Stimulated activated naive B cell treated with anti-CD40 and anti-IgM and Interleukin-4, amounts not matched to agents 10 μg/mL and 1 μg/mL and 100 μg/mL, for 72 hours (primary cell): ENCODE measurements around the gene TAPT1.
"Not testable (repeated sequence)": the region's sequence is repeated elsewhere in the genome, so short reads cannot be mapped to it uniquely, and the experiment has no call there.

Experiments
- ATAC-seq, 2 donors: fragments of 150-1000 bp; cut with Tn5 transposase; replicated peaks; 2 replicates each; pipeline ENCODE4 v1.10.0; 2021; ENCODE audit warnings: moderate library complexity in 1 of 2
- DNase-seq: peaks from one replicate; pipeline ENCODE4 v3.0.0; 2021
- H3K27ac Mint-ChIP-seq: one replicate; pipeline ENCODE4 v1.8.0; 2022; ENCODE audit warnings: mild to moderate bottlenecking, mixed read lengths
- H3K27me3 Mint-ChIP-seq, 2 donors: one replicate each; pipeline ENCODE4 v1.8.0; 2022; ENCODE audit warnings: mixed read lengths in 2 of 2
- H3K36me3 Mint-ChIP-seq, 2 donors: one replicate each; pipeline ENCODE4 v1.8.0; 2022; ENCODE audit warnings: mixed read lengths in 2 of 2, mild to moderate bottlenecking in 1 of 2
- H3K4me1 Mint-ChIP-seq, 2 donors: one replicate each; pipeline ENCODE4 v1.8.0; 2022; ENCODE audit warnings: mixed read lengths in 2 of 2, mild to moderate bottlenecking in 1 of 2
- H3K4me3 Mint-ChIP-seq, 2 donors: one replicate each; pipeline ENCODE4 v1.8.0; 2022; ENCODE audit warnings: mild to moderate bottlenecking in 2 of 2, mixed read lengths in 2 of 2, moderate library complexity in 1 of 2
- H3K9me3 Mint-ChIP-seq, 2 donors: one replicate each; pipeline ENCODE4 v1.8.0; 2022; ENCODE audit warnings: mixed read lengths in 2 of 2, mild to moderate bottlenecking in 1 of 2

TAPT1 gene

DNA sequence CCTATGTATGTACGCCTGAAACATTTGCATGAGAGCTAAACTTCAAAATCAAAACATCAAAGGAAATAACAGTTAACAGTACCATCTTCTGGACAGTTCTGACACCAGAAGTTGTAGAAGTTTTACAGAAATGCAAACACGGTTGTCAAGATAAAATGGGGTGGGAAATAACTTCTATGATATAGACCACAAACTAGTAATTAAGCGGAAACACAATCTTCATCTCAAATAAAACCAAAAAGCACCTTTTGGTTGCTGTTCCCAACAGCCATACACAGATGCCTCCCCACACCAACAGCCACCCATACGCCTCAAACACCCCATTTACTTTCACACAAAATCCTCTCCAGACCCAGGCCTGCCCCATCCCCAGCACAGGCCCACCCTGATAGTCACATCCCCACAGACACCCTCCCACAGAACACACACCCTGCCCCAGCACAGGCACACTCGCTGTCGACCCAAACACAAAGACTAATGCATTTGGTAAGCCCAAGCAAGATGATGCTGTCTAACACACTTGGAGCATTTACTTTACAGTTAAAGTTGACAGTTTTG lies 64.3 kb downstream of the TAPT1 start:
- H3K36me3 Mint-ChIP-seq = peaks cover 23 to 44% of the 10 kb centered on the region in 2 donors
- DNase-seq (no peak), ATAC-seq (no peak)
- H3K4me3 Mint-ChIP-seq = no peak overlapping the region
- peak overlapping the region; percentile 68 for H3K27ac Mint-ChIP-seq
- H3K4me1 Mint-ChIP-seq = peaks cover 3 to 16% of the 10 kb centered on the region in 2 donors
- H3K9me3 Mint-ChIP-seq = no peaks in the 10 kb centered on the region
- no peaks in the 10 kb centered on the region for H3K27me3 Mint-ChIP-seq

GRCh38 chr4:16160457-16160856 lies 65.8 kb downstream of the TAPT1 start:
- peaks cover 3 to 17% of the 10 kb centered on the region in 2 donors for H3K4me1 Mint-ChIP-seq
- no peaks in the 10 kb centered on the region for H3K27me3 Mint-ChIP-seq
- no peak overlapping the region for H3K27ac Mint-ChIP-seq
- H3K9me3 Mint-ChIP-seq = no peaks in the 10 kb centered on the region
- no peak overlapping the region for H3K4me3 Mint-ChIP-seq
- DNase-seq = no peak
- ATAC-seq = no peak
- H3K36me3 Mint-ChIP-seq = peaks cover 10 to 31% of the 10 kb centered on the region in 2 donors

GRCh38 chr4:16159286-16159685 lies 67.0 kb downstream of the TAPT1 start:
- Mint-ChIP-seq H3K27ac (no peak overlapping the region), H3K9me3 (no peaks in the 10 kb centered on the region), H3K4me3 (no peak overlapping the region), H3K4me1 (peaks cover 3 to 17% of the 10 kb centered on the region in 2 donors), H3K36me3 (peaks cover 7 to 22% of the 10 kb centered on the region in 2 donors), H3K27me3 (no peaks in the 10 kb centered on the region)
- ATAC-seq = no peak
- no peak for DNase-seq

DNA sequence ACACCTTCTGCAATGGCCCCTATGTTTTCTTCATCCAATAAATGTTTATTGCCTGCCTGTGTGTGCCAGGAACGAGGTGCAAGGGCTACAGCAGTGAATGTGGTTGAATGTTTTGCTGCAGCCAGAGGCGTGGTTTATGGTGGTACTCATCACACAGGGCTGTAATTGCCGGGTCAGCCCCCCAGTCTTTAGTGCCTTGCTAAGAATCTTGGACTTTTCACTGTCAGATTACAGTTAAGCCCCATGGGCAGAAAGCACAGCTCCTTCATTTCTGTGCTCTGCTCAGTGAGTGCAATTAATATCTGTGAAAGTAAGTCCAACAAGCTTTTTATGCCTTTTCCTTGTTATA lies 67.8 kb downstream of the TAPT1 start:
- H3K4me1 Mint-ChIP-seq = peaks cover 3 to 17% of the 10 kb centered on the region in 2 donors
- peaks cover 7 to 22% of the 10 kb centered on the region in 2 donors for H3K36me3 Mint-ChIP-seq
- no peak overlapping the region for H3K4me3 Mint-ChIP-seq
- ATAC-seq = no peak
- no peak overlapping the region for H3K27ac Mint-ChIP-seq
- no peaks in the 10 kb centered on the region for H3K27me3 Mint-ChIP-seq
- DNase-seq = no peak
- H3K9me3 Mint-ChIP-seq = no peaks in the 10 kb centered on the region

GRCh38 chr4:16157609-16158503 lies 68.4 kb downstream of the TAPT1 start:
- H3K27ac Mint-ChIP-seq = no peak overlapping the region
- H3K9me3 Mint-ChIP-seq = no peaks in the 10 kb centered on the region
- no peak for ATAC-seq
- no peak for DNase-seq
- H3K4me3 Mint-ChIP-seq = no peak overlapping the region
- no peaks in the 10 kb centered on the region for H3K27me3 Mint-ChIP-seq
- peaks cover 5 to 19% of the 10 kb centered on the region in 2 donors for H3K36me3 Mint-ChIP-seq
- peaks cover 3 to 17% of the 10 kb centered on the region in 2 donors for H3K4me1 Mint-ChIP-seq

DNA sequence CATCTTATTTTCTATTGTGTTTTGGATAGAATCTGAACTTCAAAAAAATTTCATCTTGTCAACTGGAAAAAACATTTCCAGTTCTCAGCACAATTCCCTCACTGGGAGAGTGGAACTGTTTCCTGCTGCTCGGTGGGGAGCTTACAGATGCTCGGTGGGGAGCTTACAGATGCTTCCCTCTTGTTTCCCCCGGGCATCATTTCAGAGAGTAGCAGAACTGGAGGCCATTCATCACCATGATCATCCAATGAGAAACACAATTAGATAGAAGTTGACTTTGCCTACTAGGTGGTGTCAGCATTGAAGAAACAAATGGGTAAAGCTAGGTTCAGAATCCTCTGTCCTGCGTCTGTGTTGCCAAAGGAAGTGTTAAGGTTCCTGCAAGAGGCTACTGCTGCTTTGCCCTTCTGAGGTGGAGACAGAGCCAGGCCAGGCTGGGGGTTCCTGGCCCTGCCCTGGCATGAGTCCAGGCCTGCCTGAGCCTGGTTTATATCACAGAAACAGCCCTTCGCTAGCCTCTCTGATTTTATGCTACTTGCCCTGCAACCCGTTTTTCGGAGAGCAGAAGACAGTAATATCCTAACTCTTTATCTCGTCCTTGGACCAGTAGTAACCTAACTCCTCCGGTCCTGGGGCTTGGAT lies 70.6 kb downstream of the TAPT1 start:
- ATAC-seq (no peak), DNase-seq (no peak)
- Mint-ChIP-seq H3K27ac (no peak overlapping the region), H3K4me1 (peaks cover 0 to 10% of the 10 kb centered on the region in 2 donors), H3K36me3 (peaks cover 10 to 17% of the 10 kb centered on the region in 2 donors), H3K27me3 (no peaks in the 10 kb centered on the region), H3K9me3 (no peaks in the 10 kb centered on the region), H3K4me3 (no peak overlapping the region)

- ATAC-seq = no peak
- no peak overlapping the region for H3K27ac Mint-ChIP-seq
- peaks cover 0 to 10% of the 10 kb centered on the region in 2 donors for H3K4me1 Mint-ChIP-seq
- no peaks in the 10 kb centered on the region for H3K9me3 Mint-ChIP-seq
- H3K4me3 Mint-ChIP-seq = no peak overlapping the region
- H3K27me3 Mint-ChIP-seq = no peaks in the 10 kb centered on the region
- H3K36me3 Mint-ChIP-seq = peaks cover 11 to 16% of the 10 kb centered on the region in 2 donors
- no peak for DNase-seq
These were observed 71.8 kb downstream of the TAPT1 start for GRCh38 chr4:16154451-16154850.

GRCh38 chr4:16150716-16151115 lies 75.6 kb downstream of the TAPT1 start:
- DNase-seq = no peak
- Mint-ChIP-seq H3K4me1 (peaks cover 0 to under 1% of the 10 kb centered on the region in 2 donors), H3K27me3 (no peaks in the 10 kb centered on the region), H3K27ac (no peak overlapping the region), H3K4me3 (no peak overlapping the region), H3K36me3 (peaks cover 22 to 29% of the 10 kb centered on the region in 2 donors), H3K9me3 (peaks cover 3 to 4% of the 10 kb centered on the region in 2 donors)
- ATAC-seq = no peak

DNA sequence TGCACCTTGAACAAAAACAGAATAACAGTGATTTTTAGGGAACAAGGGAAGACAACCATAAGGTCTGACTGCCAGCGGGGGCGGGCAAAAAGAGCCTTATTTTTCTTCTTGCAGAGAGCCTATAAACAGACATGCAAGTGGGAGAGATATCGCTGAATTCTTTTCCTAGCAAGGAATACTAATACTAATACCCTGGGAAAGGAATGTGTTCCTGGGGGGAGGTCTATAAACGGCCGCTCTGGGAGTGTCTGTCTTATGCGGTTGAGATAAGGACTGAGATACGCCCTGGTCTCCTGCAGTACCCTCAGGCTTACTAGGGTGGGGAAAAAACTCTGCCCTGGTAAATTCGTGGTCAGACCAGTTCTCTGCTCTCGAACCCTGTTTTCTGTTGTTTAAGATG lies 81.4 kb downstream of the TAPT1 start:
- H3K36me3 Mint-ChIP-seq = peaks cover 15 to 18% of the 10 kb centered on the region in 2 donors
- not testable (repeated sequence) for H3K4me1 Mint-ChIP-seq, DNase-seq, H3K27ac Mint-ChIP-seq, H3K4me3 Mint-ChIP-seq, ATAC-seq, H3K27me3 Mint-ChIP-seq
- peaks cover 14 to 25% of the 10 kb centered on the region in 2 donors for H3K9me3 Mint-ChIP-seq

DNA sequence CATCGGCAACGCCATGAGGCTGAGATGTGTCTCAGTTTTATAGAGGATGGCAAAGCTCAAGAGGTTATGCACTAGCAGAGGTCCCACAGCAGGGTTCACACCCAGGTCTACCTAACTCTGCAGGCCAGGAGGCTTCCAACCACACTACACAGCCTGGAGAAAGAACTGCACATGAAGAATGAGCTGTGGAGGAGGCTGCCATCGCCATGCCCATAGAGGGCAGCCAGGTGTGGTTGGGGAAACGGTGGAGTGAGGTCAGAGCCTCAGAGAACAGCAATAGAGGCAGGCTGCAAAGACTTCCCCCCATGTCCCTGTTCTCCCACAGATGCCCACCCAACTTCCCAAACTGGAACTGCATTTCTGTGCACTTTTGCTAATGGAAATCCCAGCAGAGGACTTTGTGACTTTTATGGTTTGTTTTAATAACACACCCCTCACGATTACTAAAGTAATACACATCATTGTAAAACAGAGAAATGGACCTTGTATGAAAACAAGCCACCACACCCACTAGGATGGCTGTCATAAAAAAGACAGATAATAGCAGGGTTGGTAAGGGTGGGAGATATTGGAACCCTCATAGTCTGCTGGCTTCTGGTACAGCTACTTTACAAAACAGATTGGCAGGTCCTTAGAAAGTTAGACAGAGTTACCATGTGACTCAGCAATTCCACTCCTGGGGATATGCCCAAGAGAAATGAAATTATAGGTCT lies 83.5 kb downstream of the TAPT1 start:
- H3K27me3 Mint-ChIP-seq = peaks cover 0 to 4% of the 10 kb centered on the region in 2 donors
- no peak overlapping the region for H3K27ac Mint-ChIP-seq
- DNase-seq (no peak), ATAC-seq (no peak)
- no peak overlapping the region for H3K4me3 Mint-ChIP-seq
- peaks cover 14 to 26% of the 10 kb centered on the region in 2 donors for H3K9me3 Mint-ChIP-seq
- no peaks in the 10 kb centered on the region for H3K4me1 Mint-ChIP-seq
- H3K36me3 Mint-ChIP-seq = peaks cover 8 to 9% of the 10 kb centered on the region in 2 donors

DNA sequence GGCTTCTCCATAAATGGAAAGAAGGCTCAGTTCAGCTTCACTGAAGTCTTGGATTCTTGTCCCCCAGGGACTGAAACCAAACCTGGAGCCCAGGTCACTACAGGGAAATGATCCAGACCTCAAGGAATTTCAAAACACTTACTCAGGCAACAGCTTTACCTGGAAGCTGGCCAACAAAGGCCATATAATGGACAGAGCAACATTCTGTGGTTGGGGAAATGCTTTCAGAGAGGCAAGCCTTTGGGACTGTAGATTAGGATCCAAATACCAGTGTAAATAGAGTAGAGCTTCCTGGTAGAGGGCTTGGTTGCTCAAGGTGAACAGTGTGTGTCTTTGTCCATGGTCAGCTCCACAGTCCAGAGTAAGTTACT lies 85.4 kb downstream of the TAPT1 start:
- no peaks in the 10 kb centered on the region for H3K4me1 Mint-ChIP-seq
- ATAC-seq = no peak
- H3K27me3 Mint-ChIP-seq = peaks cover 0 to 4% of the 10 kb centered on the region in 2 donors
- H3K9me3 Mint-ChIP-seq = peaks cover 11 to 27% of the 10 kb centered on the region in 2 donors
- no peak for DNase-seq
- H3K4me3 Mint-ChIP-seq = no peak overlapping the region
- peaks cover 5% of the 10 kb centered on the region in 2 donors for H3K36me3 Mint-ChIP-seq
- H3K27ac Mint-ChIP-seq = no peak overlapping the region

GRCh38 chr4:16140231-16140878 lies 85.9 kb downstream of the TAPT1 start:
- ATAC-seq (no peak), DNase-seq (no peak)
- Mint-ChIP-seq H3K36me3 (peaks cover 1 to 4% of the 10 kb centered on the region in 2 donors), H3K4me3 (no peak overlapping the region), H3K9me3 (peaks cover 8 to 26% of the 10 kb centered on the region in 2 donors), H3K4me1 (no peaks in the 10 kb centered on the region), H3K27me3 (peaks cover 0 to 4% of the 10 kb centered on the region in 2 donors), H3K27ac (no peak overlapping the region)

- ATAC-seq = no peak
- Mint-ChIP-seq H3K27ac (no peak overlapping the region), H3K9me3 (peaks cover 9 to 23% of the 10 kb centered on the region in 2 donors)
These were observed 87.0 kb downstream of the TAPT1 start for GRCh38 chr4:16139066-16139945.

More at GRCh38 chr4:16139066-16139945, 87.0 kb downstream of the TAPT1 start:
- Mint-ChIP-seq H3K4me3 (no peak overlapping the region), H3K27me3 (peaks cover 0 to 8% of the 10 kb centered on the region in 2 donors), H3K36me3 (peaks cover 4% of the 10 kb centered on the region in 2 donors), H3K4me1 (no peaks in the 10 kb centered on the region)
- no peak for DNase-seq
